Epithelial cell of proximal tubule (primary cell): ENCODE measurements around the gene NIN. TPM values are rescaled to one million over a fixed set of nuclear protein-coding genes. Genes with fewer than 3 reads are reported as not detected.

Source experiments
- DNase-seq: peaks from one replicate; pipeline ENCODE4 v3.0.0-alpha.2; 2011; ENCODE audit warnings: low read depth
- H3K4me3 ChIP-seq: 2 replicates; pipeline ENCODE4 v1.5.1; 2011; ENCODE audit warnings: low read depth, mild to moderate bottlenecking, low read length
- total RNA-seq: library from RNA; depleted of rRNA; stranded (reverse); fragments of >200 nt; gene quantifications from 2 replicates; pipeline ENCODE4 v1.2.3, GENCODE V29; 2015
- TF ChIP-seq, protein P1 (sequence below): conservative IDR thresholded peaks from 2 replicates; pipeline ENCODE4 v1.5.1; 2012; ENCODE audit warnings: low read depth, mild to moderate bottlenecking, low read length

The NIN gene
- total RNA-seq, 1 donor from 2014 or later = 26.9 TPM

DNA sequence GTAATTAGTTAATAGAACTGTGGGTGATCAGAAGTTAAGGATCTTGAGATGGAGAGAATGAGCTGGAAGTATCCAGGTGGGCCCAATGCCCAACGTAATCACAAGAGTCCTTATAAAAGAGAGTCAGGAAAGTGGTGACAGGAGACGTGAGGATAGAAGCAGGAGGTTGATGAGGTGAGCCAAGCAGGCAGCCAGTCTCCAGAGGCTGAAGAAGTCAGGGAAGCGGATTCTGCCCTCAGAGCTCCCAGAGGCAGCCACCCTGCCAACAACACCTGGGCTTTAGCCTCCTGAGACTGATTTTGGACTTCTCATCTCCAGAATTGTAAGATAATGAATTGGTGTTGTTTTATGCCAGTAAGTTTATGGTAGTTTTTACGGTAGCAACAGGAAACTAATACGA lies 152.8 kb downstream of the NIN start:
- H3K4me3 ChIP-seq = no peak overlapping the region
- TF ChIP-seq, protein P1, sequence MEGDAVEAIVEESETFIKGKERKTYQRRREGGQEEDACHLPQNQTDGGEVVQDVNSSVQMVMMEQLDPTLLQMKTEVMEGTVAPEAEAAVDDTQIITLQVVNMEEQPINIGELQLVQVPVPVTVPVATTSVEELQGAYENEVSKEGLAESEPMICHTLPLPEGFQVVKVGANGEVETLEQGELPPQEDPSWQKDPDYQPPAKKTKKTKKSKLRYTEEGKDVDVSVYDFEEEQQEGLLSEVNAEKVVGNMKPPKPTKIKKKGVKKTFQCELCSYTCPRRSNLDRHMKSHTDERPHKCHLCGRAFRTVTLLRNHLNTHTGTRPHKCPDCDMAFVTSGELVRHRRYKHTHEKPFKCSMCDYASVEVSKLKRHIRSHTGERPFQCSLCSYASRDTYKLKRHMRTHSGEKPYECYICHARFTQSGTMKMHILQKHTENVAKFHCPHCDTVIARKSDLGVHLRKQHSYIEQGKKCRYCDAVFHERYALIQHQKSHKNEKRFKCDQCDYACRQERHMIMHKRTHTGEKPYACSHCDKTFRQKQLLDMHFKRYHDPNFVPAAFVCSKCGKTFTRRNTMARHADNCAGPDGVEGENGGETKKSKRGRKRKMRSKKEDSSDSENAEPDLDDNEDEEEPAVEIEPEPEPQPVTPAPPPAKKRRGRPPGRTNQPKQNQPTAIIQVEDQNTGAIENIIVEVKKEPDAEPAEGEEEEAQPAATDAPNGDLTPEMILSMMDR = no peak
- DNase-seq = no peak

DNA sequence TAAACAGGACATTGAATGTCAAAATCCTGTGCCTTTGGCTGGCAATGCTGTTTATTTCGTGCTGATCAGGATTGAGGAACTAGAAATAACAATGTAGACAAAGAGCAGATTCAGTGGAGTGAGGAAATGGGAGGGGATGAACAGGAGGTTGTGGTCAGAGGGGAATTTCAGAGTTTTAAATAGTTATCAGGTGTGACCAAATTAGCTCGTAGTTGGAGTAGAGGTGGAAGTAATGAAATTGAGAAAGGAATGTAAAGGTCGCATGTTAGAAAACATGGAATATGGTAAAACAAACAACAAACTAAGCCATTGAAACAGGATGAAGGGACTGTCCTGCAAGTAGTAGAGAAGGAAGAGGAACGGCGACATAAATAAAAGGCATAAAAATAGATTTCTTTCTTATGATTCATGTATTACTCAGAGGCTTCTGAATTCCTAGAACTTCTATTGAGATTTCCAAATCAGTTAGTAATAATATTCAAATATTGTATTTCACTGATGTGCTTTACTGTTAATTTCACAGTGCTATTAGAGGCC lies 153.4 kb downstream of the NIN start:
- no peak overlapping the region for H3K4me3 ChIP-seq
- peak; percentile 48 for DNase-seq
- TF ChIP-seq, protein P1 = no peak

DNA sequence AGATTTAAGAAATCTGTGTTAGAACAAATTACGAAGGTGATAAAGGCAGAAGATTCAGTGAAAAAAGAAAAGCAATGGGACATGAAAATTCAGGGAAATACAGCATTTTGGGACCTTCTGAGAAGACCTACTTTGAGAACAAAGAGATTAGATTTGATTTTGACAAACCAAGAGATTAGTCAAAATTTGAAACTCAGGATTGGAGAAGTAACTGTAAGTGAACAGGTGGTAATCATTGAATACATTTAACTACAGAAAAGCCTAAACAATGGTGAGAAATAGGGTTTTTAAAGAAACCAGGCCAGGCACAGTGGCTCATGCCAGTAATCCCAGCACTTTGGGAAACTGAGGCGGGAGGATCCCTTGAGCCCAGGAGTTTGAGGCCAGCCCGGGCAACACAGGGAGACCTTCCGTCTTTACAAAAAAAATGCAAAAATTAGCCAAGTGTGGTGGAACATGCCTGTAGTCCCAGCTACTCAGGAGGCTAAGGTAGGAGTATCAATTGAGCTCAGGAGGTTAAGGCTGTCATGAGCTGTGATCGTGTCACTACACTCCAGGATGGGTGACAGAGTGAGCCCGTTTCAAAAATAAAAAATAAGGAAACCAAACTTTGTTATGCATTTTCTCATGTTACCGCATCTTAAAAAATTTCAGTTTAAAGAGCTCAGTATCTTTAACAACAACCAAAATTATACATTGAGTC lies 154.0 kb downstream of the NIN start:
- DNase-seq = no peak
- TF ChIP-seq, protein P1 = no peak
- H3K4me3 ChIP-seq = no peak overlapping the region

DNA sequence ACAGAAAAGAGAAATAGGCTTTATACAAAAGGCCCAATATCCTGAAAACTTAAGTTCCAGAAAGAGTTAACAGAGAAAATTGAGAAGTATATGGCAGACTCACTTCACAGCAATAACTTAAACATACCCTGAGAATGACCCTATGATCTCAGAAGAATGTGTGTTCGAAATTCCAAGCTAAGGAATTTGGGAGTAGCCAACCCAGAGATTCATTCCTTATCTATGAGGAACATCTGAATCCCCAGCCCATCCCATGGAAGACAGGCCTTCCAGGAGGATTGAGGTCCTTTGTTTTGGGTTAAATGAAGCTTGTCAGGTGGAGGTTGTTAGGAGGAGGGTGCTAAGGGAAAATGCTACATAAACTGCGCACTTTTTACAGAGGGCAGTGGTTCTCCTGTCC lies 155.4 kb downstream of the NIN start:
- H3K4me3 ChIP-seq = no peak overlapping the region
- no peak for DNase-seq
- TF ChIP-seq, protein P1 = no peak

DNA sequence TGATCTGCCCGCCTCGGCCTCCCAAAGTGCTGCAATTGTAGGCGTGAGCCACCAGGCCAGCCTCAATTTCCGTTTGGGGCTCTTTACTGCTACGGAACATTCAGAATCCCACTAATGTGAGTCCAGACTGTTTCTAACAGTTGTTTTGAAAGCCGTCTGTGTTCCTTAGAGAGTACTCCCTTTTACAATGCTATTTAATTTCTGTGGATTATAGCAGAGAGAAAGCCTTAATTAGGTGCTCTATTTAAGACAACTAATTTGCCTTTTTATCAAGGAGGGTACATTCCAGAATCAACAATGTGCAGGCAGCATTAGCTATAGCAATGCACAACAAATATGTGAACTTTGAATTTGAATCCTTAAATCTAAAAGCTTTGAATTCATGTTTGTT lies 160.1 kb downstream of the NIN start:
- TF ChIP-seq, protein P1 = no peak
- H3K4me3 ChIP-seq = no peak overlapping the region
- no peak for DNase-seq

DNA sequence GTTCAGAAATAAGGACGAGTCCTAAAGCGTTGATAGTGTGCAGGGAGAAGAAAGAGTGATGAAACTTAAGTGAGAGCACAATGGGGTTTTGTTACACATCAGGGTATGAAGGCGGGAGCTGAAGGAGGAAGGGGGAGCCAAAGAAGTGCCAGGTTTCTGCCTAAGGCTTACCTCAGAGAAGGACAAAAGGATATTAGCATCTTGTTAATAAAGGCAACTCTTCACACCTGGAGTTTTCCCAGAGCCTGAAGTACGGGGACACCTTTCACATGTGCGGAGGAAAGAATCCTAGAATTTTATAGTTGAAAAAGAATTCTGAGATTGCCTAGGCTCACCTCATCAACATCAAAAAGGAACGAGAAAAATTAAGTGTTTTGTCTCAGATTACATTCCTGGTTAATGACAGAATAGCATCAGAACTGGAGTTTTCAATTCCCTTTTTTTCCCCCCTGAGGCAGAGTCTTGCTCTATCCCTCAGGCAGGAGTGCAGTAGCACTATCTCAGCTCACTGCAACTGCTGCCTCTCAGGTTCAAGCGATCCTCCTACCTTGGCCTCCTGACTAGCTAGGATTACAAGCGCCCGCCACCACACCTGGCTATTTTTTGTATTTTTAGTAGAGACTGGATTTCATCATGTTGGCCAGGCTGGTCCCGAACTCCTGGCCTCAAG lies 160.6 kb downstream of the NIN start:
- no peak for DNase-seq
- TF ChIP-seq, protein P1 = no peak
- no peak overlapping the region for H3K4me3 ChIP-seq

Other genes starting within 250 kb of the NIN start
- gene SAV1, start 162.9 kb downstream of the NIN start, total RNA-seq = 29.0 and 32.6 TPM in 2 replicates
- gene ABHD12B, start 40.9 kb upstream of the NIN start, total RNA-seq = not detected in 2 replicates
- gene PYGL, start 113.3 kb upstream of the NIN start, total RNA-seq = 86.6 and 96.8 TPM in 2 replicates